Uterus (tissue), 4 donors: ENCODE results near the gene CALHM4. TPM values are rescaled to one million over a fixed set of nuclear protein-coding genes. Genes with fewer than 3 reads are reported as not detected.
A peak's percentile ranks its signal among the peaks of the same experiment; 100 is the strongest.

ENCODE experiments used
- DNase-seq, 2 donors: peaks; one replicate each; pipeline ENCODE4 v3.0.0-alpha.2; 2019 to 2020
- H3K27ac ChIP-seq, 2 donors: fragments of 200-600 bp; sonication (generic); 1 replicate in 1 of 2; 2 replicates in 1 of 2; pipeline ENCODE4 v1.5.1; 2016 to 2018
- H3K27me3 ChIP-seq, 2 donors: fragments of 200-600 bp; sonication (generic); one replicate each; pipeline ENCODE4 v1.5.1; 2018 to 2019; ENCODE audit warnings: control low read depth in 1 of 2
- H3K36me3 ChIP-seq, 2 donors: fragments of 200-600 bp; sonication (generic); one replicate each; pipeline ENCODE4 v1.5.1; 2019; ENCODE audit warnings: control low read depth in 1 of 2
- H3K4me1 ChIP-seq, 2 donors: fragments of 200-600 bp; sonication (generic); one replicate each; pipeline ENCODE4 v1.5.1; 2018 to 2019; ENCODE audit warnings: control low read depth in 1 of 2
- H3K4me3 ChIP-seq, 2 donors: fragments of 200-600 bp; sonication (generic); 1 replicate in 1 of 2; 2 replicates in 1 of 2; pipeline ENCODE4 v1.5.1; 2018 to 2019; ENCODE audit warnings: mild to moderate bottlenecking in 1 of 2
- H3K9me3 ChIP-seq, 2 donors: fragments of 200-600 bp; sonication (generic); one replicate each; pipeline ENCODE4 v1.5.1; 2019; ENCODE audit warnings: control low read depth in 1 of 2
- POLR2A ChIP-seq, 2 donors: fragments of 450-650 bp; IDR thresholded peaks; one replicate each; pipeline ENCODE4 v1.6.1; 2016; ENCODE audit warnings: antibody characterized with exemption in 2 of 2, mild to moderate bottlenecking in 1 of 2, moderate library complexity in 1 of 2
- intact Hi-C: fragments of 100-400 bp; cut with DNase I; formaldehyde crosslinking; loops from one replicate; pipeline ENCODE4 v1.15.1; 2023; ENCODE audit warnings: low total_unique reads
- total RNA-seq, 4 donors: library from RNA; depleted of rRNA in 3 of 4; stranded (reverse); fragments of >200 nt in 3 of 4; gene quantifications; one replicate each; pipeline versions ENCODE4 v1.1.0 to v1.2.4, GENCODE V29; 2014 to 2023
- TF ChIP-seq, protein P1 (sequence below), 4 experiments: fragments of 200-600 bp in 2 of 4; fragments of 450-650 bp in 2 of 4; sonication (generic) in 2 of 4; IDR thresholded peaks; one replicate each; pipeline ENCODE4 v1.5.1; 2016 to 2019; ENCODE audit warnings: antibody characterized with exemption in 4 of 4, mild to moderate bottlenecking in 2 of 4, moderate library complexity in 1 of 4
- donor health status: DM: yes; HTN: yes; CAD: no.

Gene CALHM4
- total RNA-seq, 4 donors from 2014 or later, result not detected

DNA sequence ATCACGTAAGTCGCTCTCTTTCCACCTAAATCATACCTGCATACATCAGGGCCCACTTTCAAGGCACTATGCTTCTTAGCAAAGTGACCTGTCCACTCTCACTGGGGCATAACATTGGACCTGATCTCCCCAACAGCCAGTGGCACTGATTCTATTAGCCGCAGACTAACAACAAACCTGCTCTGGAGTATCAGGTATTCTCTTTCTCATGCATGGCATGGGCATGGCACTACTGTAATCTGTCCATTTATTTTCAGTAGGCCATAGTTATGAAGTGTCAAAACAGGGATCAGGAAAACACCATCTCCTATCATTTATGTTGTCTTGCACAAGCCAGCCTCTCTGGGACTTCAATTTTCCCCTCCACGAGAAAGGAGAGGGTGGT lies 8.5 kb downstream of the CALHM4 start:
- DNase-seq, result no peak
- no peaks in the 10 kb centered on the region for H3K9me3 ChIP-seq
- intact Hi-C loops, result no loop called here

DNA sequence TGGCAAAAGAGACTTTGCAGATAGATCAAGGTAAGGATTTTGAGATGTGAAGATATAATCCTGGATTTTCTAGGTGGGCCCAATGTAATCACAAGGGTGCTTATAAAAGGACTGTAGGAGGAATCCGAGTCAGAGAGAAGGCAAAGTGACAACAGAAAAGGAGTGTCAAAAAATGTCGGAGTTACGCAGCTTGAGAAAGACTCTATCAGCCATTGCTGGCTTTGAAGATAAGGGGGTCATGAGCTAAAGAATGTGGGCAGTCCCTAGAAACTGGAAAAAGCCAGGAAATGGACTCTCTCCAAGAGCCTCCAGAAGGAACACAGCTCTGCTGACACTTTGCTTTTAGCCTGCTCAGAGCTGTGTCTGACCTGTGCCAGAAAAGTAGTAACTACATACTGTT lies 9.1 kb downstream of the CALHM4 start:
- intact Hi-C loops, result no loop called here
- no peaks in the 10 kb centered on the region for H3K9me3 ChIP-seq
- H3K27ac ChIP-seq, result no peak overlapping the region
- no peaks in the 10 kb centered on the region for H3K27me3 ChIP-seq
- no peaks in the 10 kb centered on the region for H3K4me1 ChIP-seq
- DNase-seq, result no peak
- no peak overlapping the region for H3K4me3 ChIP-seq
- H3K36me3 ChIP-seq, result no peaks in the 10 kb centered on the region
- TF ChIP-seq, protein P1, sequence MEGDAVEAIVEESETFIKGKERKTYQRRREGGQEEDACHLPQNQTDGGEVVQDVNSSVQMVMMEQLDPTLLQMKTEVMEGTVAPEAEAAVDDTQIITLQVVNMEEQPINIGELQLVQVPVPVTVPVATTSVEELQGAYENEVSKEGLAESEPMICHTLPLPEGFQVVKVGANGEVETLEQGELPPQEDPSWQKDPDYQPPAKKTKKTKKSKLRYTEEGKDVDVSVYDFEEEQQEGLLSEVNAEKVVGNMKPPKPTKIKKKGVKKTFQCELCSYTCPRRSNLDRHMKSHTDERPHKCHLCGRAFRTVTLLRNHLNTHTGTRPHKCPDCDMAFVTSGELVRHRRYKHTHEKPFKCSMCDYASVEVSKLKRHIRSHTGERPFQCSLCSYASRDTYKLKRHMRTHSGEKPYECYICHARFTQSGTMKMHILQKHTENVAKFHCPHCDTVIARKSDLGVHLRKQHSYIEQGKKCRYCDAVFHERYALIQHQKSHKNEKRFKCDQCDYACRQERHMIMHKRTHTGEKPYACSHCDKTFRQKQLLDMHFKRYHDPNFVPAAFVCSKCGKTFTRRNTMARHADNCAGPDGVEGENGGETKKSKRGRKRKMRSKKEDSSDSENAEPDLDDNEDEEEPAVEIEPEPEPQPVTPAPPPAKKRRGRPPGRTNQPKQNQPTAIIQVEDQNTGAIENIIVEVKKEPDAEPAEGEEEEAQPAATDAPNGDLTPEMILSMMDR (IDR thresholded peaks at IDR 0.05), result no peak
- no peak for TF ChIP-seq POLR2A (IDR thresholded peaks at IDR 0.05)

More for the DNA sequence above, 8.5 kb downstream of the CALHM4 start:
- TF ChIP-seq POLR2A (IDR thresholded peaks at IDR 0.05), result no peak
- TF ChIP-seq, protein P1 (IDR thresholded peaks at IDR 0.05), result no peak
- Histone ChIP-seq H3K36me3 (no peaks in the 10 kb centered on the region), H3K4me3 (no peak overlapping the region), H3K4me1 (no peaks in the 10 kb centered on the region), H3K27ac (no peak overlapping the region), H3K27me3 (no peaks in the 10 kb centered on the region)

DNA sequence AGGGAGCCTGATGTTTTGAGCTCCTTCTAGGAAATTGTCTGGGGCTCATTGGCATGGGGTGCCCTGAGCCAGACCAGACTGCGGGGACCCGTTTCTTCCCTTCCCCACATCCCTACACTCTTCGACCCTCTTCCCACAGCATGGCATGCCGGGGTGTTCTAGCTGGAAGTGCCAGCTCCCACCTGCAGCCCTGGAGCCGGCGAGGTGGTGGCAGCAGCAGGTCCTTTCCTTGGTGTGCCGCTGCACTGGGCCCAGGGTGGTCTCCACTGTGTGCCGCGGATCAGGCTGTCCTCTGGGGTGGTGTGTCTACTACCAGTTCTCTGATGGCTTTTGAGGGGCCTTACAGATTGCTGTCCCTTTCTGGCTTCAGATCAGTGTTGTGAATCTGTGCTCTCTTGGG lies 10.3 kb downstream of the CALHM4 start:
- Histone ChIP-seq H3K4me1 (no peaks in the 10 kb centered on the region), H3K4me3 (no peak overlapping the region), H3K27ac (no peak overlapping the region), H3K36me3 (no peaks in the 10 kb centered on the region), H3K9me3 (no peaks in the 10 kb centered on the region), H3K27me3 (no peaks in the 10 kb centered on the region)
- DNase-seq, result no peak
- intact Hi-C loops, result no loop called here
- no peak for TF ChIP-seq POLR2A (IDR thresholded peaks at IDR 0.05)
- TF ChIP-seq, protein P1 (IDR thresholded peaks at IDR 0.05), result no peak

DNA sequence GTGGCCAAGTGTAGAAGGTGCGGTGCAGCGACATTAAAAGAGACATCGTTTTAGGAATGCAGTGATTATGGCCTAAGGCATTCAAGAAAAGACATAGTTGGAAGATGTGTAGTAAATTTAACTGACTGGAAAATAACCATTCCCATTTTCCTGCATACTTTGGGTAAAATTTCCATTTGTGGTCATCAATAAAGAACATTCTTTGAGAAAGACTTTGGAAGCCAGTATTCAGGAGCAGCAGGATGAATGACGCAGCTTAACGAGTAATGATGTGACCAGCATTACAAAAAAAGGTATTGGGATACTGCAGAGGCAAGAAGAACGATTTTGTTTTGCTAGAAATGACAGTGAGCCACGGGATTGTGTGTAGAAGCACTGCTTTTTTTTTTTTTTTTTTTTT lies 10.8 kb downstream of the CALHM4 start:
- DNase-seq, result no peak
- intact Hi-C loops, result no loop called here
- no peaks in the 10 kb centered on the region for H3K4me1 ChIP-seq

DNA sequence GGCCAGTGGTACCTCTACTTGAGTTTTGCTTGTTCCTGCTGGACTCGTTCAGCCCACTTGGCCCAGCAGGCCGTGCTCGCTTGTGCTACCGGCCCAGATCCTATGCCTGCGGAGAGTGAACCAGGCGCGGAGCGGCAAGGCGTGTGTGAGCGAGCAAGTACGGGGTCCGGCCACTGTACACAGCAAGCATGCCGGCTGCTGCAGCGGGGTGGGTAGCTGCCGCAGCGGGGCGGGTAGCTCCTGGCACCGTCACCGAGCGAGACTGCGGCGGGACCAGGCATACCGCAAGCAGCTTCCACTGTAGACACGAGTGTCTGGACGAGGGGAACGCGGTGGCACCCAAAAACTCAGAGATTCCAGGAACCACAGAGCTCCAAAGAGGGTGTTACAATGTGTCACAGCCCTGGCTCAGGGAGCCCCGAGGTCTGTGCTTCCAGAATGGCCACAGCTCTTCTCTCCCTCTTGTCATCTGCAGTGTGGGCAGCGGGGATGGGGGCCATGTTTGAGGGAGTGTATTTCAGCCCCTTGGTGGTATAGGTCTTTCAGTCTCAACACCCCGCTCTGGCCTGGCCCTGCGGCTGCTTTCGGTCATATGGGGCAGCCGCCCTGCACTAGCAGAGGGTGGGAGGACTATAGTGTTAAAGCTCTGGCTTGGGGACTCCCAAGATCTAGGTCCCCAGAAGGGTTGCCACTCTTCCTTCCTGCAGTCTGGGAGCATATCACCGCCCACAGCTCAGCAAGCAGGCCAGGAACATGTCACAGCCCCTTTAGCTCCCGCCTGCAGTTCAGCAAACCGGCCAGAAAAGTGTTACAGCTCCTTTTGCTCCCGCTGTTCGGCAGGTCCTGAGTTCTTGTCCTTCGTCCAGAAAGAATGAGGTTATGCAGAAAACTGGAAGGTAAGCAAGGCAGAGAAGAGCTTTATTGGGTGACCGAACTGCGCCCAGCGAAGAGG lies 11.6 kb downstream of the CALHM4 start:
- DNase-seq, result no peak
- no peaks in the 10 kb centered on the region for H3K36me3 ChIP-seq
- H3K4me1 ChIP-seq, result peaks cover 0 to under 1% of the 10 kb centered on the region in 2 donors
- intact Hi-C loops, result no loop called here
- H3K9me3 ChIP-seq, result no peaks in the 10 kb centered on the region
- no peak overlapping the region for H3K27ac ChIP-seq
- H3K27me3 ChIP-seq, result no peaks in the 10 kb centered on the region
- TF ChIP-seq, protein P1 (IDR thresholded peaks at IDR 0.05), result no peak
- no peak for TF ChIP-seq POLR2A (IDR thresholded peaks at IDR 0.05)
- peak overlapping the region in 1 of 2 donors; percentile 29 for H3K4me3 ChIP-seq

More for the DNA sequence above, 10.8 kb downstream of the CALHM4 start:
- Histone ChIP-seq H3K9me3 (no peaks in the 10 kb centered on the region), H3K4me3 (no peak overlapping the region), H3K27me3 (no peaks in the 10 kb centered on the region), H3K27ac (no peak overlapping the region), H3K36me3 (no peaks in the 10 kb centered on the region)
- no peak for TF ChIP-seq POLR2A (IDR thresholded peaks at IDR 0.05)
- TF ChIP-seq, protein P1 (IDR thresholded peaks at IDR 0.05), result no peak
